Gastrocnemius medialis (tissue), 4 donors: ENCODE results near the gene MOB3B.

Source experiments
- POLR2A ChIP-seq, 2 donors: fragments of 450-650 bp; IDR thresholded peaks; one replicate each; pipeline ENCODE4 v1.6.1; 2017; ENCODE audit warnings: antibody characterized with exemption in 2 of 2, mild to moderate bottlenecking in 2 of 2, moderate library complexity in 2 of 2
- TF ChIP-seq, protein P1 (sequence below), 5 experiments: fragments of 450-650 bp in 3 of 5; fragments of 200-600 bp in 2 of 5; sonication (generic) in 2 of 5; IDR thresholded peaks in 4 of 5; conservative IDR thresholded peaks in 1 of 5; 1 replicate in 4 of 5; 2 replicates in 1 of 5; pipeline ENCODE4 v1.5.1; 2016 to 2019; ENCODE audit warnings: antibody characterized with exemption in 5 of 5, mild to moderate bottlenecking in 3 of 5, moderate library complexity in 3 of 5

DNA sequence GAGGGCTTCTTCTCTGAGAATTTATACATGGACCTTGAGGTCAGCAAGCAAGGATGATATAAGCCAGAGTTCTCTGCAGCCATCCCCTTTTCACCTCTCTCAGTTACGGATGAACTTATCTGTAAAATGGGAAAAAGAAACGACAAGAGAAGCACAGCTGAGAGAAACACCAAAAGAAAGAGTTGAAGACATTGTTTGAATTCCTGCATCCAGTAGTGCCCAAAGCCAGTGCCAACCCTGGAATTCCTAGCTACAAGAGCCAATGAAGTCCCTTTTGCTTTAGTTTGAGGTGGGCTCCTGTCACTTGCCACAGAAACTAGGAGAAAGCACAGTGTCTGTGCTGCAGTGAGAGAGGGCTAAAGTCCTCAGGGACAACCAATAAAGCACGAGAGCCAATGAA, 6.6 kb upstream of the MOB3B start:
- TF ChIP-seq, protein P1, sequence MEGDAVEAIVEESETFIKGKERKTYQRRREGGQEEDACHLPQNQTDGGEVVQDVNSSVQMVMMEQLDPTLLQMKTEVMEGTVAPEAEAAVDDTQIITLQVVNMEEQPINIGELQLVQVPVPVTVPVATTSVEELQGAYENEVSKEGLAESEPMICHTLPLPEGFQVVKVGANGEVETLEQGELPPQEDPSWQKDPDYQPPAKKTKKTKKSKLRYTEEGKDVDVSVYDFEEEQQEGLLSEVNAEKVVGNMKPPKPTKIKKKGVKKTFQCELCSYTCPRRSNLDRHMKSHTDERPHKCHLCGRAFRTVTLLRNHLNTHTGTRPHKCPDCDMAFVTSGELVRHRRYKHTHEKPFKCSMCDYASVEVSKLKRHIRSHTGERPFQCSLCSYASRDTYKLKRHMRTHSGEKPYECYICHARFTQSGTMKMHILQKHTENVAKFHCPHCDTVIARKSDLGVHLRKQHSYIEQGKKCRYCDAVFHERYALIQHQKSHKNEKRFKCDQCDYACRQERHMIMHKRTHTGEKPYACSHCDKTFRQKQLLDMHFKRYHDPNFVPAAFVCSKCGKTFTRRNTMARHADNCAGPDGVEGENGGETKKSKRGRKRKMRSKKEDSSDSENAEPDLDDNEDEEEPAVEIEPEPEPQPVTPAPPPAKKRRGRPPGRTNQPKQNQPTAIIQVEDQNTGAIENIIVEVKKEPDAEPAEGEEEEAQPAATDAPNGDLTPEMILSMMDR (IDR thresholded peaks at IDR 0.05 in 4 of 5, conservative IDR thresholded peaks at IDR 0.05 in 1 of 5): no peak
- no peak for TF ChIP-seq POLR2A (IDR thresholded peaks at IDR 0.05)
